GM21526 (cell line): ENCODE data around the gene HMX2.

Experiments
- ATAC-seq: cut with Tn5 transposase; IDR thresholded peaks from one replicate; pipeline ENCODE4 v1.9.1; 2021; ENCODE audit warnings: moderate library complexity; ENCODE audit not compliant: unreplicated experiment, low FRiP score

HMX2 gene

GRCh38 chr10:123147635-123148413 lies at the start of gene HMX2:
HMX2 (plus strand) TSS chr10:123148136; CDS start chr10:123148379, 243 bp downstream.
- no peak for ATAC-seq

- no peak for ATAC-seq
Measured at GRCh38 chr10:123100030-123100762, 47.7 kb upstream of the HMX2 start.

GRCh38 chr10:123101872-123102271 lies 46.1 kb upstream of the HMX2 start:
- no peak for ATAC-seq

GRCh38 chr10:123102673-123103072 lies 45.3 kb upstream of the HMX2 start:
- no peak for ATAC-seq

- no peak for ATAC-seq
Measured at GRCh38 chr10:123103944-123104343, 44.0 kb upstream of the HMX2 start.

GRCh38 chr10:123109466-123109865 lies 38.5 kb upstream of the HMX2 start:
- ATAC-seq, result no peak

- ATAC-seq, result no peak
Measured at GRCh38 chr10:123117644-123118417, 30.1 kb upstream of the HMX2 start.

GRCh38 chr10:123119081-123119480 lies 28.9 kb upstream of the HMX2 start:
- ATAC-seq, result no peak

GRCh38 chr10:123126246-123126645 lies 21.7 kb upstream of the HMX2 start:
- ATAC-seq, result no peak

- ATAC-seq, result no peak
Measured at GRCh38 chr10:123129618-123130271, 18.2 kb upstream of the HMX2 start.

GRCh38 chr10:123132576-123133477 lies 15.1 kb upstream of the HMX2 start:
- ATAC-seq, result no peak

GRCh38 chr10:123133541-123134342 lies 14.2 kb upstream of the HMX2 start:
- ATAC-seq, result no peak

- no peak for ATAC-seq
Measured at GRCh38 chr10:123134343-123134914, 13.5 kb upstream of the HMX2 start.

- no peak for ATAC-seq
Measured at GRCh38 chr10:123134915-123135414, 13.0 kb upstream of the HMX2 start.

GRCh38 chr10:123135415-123136141 lies 12.4 kb upstream of the HMX2 start, which contains the start of gene HMX3:
HMX3 (plus strand) TSS chr10:123135970; CDS start chr10:123136051, 81 bp downstream.
- ATAC-seq, result no peak

- no peak for ATAC-seq
Measured at GRCh38 chr10:123136221-123136805, 11.6 kb upstream of the HMX2 start.
